ENCODE measurements around the gene PDLIM7. TPM values are rescaled to one million over a fixed set of nuclear protein-coding genes. Genes with fewer than 3 reads are reported as not detected.

The PDLIM7 gene
- total RNA-seq, 1 donor from 2014 or later: 7.8 TPM

DNA sequence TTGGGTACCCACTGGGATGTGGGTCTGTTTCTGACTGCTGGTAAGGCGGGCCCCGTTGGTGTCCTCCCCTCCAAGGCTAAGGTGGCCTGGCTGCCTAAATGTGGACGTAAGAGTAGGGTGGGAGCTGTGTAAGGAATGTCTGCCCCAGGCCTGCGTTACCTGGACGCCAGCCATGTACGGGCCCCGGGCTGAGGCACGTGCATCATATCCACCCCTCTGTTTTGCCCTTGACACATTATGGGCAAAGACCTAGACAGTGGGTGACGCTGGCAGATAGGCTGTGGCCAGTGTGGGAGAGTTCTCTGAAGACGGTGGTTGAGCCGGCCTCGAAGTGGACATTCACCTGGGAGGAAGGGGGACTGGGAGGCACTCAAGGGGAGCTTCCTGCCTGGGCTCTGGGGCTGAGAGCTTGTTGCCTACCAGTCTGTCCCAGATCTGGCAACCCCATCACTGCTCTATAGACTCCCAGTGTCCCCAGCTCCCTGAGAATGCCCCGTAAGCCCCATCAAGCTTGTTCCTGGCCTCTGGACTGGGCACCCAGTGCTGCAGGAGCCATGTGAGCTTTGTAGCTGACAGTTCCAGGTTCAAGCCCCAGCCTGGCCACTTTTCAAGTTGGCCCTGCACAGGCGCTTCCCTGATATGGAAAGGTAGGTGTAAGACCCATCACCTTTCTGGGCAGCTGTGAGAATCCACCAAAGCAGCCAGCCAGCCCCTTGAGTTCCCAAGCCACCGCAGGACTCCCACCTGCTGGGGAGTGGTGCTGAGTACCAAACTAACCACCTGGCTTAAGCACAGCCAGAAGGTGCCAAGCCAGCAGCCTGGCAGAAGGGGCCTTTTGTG is 54.0 kb downstream of the PDLIM7 start:
- DNase-seq: no peak

- DNase-seq: no peak
Measured at GRCh38 chr5:177442066-177442826, 55.2 kb downstream of the PDLIM7 start.

DNA sequence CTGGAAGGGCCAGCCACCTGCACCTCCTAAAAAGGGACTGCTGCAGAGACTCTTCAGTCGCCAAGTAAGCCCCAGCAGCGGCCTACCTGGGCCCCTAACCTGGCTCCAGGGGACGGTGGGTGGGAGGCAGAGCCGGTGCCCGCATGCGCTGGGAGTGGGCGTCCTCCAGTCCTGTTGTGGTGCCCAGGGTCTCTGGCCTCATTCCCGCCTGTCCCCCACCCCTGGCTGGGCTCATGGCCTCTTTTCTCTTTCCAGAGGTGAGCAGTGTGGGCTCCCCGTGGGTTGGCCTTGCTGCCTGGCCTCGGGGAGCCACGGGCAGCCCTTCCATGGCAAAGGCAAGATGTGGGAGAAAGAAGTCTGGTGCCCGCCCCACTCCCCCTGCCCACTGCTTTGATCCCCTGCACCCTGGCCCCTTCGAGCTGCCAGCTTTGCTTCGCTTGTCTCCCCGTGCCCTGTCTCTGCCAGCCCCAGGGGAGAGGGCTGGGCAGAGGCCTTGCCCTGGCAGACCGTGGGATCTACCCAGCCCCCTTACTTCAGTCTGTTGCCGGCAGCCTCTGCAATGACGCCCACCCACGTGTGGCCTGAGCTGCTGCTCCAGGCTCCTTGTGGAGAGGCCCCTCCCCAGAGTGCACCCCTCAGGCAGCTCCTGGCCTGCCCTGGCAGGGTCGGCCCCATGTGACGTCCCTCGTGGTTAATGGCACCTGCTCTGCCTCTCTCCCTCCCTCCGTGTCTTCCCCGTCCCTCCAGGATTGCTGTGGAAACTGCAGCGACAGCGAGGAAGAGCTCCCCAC is 56.2 kb downstream of the PDLIM7 start:
- no peak for DNase-seq

- DNase-seq: no peak
Measured at GRCh38 chr5:177440211-177440989, 57.0 kb downstream of the PDLIM7 start.

GRCh38 chr5:177439518-177440053 is 57.8 kb downstream of the PDLIM7 start:
- DNase-seq: no peak

- no peak for DNase-seq
Measured at GRCh38 chr5:177438468-177438867, 58.9 kb downstream of the PDLIM7 start.

DNA sequence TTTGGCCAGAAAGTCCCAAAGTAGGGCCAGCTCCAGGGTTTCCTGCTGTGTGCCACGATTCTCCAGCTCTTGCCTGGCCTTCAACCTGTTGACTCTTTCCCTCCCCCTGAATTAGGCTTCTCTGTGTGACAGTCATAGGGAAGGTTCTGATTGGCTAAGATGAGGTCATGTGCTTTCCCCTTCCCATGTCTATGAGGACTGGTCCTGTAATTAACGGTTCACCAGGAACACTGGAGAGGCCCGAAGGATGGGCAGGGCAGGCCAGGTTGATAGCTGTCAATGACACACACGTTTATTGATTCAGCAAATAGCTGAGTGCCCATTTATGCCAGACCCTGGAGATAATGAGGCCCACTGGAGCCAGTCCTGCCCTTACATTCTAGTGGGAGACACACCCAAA is 59.8 kb downstream of the PDLIM7 start:
- no peak for DNase-seq

- DNase-seq: no peak
Measured at GRCh38 chr5:177435847-177436536, 61.4 kb downstream of the PDLIM7 start.

GRCh38 chr5:177434942-177435738 is 62.3 kb downstream of the PDLIM7 start:
- no peak for DNase-seq

DNA sequence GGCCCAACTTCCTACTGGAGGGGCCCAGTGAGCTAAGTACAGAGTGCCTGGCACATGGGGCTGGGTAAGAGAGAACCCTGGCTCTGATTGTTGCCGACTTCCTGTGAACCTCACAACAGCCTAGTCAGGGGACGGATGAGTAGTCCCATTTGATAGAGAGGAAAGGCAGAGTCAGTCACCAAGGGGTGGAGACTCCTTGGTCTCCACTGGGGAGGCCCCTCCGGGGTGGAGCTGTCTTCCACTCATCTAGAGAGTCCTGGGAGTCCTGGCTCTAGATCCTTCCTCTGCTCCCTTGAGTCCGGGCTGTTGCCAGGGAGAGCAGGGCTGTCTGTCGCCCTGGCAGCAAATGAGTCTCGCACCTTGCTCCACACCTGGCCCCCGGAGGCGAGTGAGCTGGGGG is 63.0 kb downstream of the PDLIM7 start:
- DNase-seq: no peak

DNA sequence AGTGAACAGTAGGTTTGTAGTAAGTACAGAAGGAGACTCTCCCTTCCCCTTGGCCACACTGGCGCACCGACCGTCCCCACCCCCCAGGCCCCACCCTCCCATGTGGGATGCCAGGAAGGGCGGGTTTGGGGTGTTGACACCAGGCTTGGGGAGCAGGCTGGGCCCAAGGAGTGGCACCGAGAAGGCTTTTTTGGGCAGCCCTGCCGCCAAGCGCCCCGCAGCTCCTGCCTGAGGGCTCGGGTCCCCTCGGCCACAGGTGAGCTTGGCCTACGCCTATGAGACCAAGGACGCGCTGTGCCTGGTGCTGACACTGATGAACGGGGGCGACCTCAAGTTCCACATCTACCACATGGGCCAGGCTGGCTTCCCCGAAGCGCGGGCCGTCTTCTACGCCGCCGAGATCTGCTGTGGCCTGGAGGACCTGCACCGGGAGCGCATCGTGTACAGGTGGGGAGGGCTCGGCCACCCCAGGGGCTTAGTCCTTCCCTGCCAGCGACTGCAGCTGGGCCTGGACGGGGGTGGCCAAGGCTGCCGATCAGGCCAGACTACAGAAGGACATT is 63.7 kb downstream of the PDLIM7 start:
- no peak for DNase-seq

Other genes with a start within 250 kb of the PDLIM7 start
- 16.1 TPM for gene RAB24, start 193.9 kb downstream of the PDLIM7 start, total RNA-seq
- 34.6 TPM for gene PRELID1, start 193.8 kb downstream of the PDLIM7 start, total RNA-seq
- gene MXD3, start 185.7 kb downstream of the PDLIM7 start, total RNA-seq: 4.4 TPM
- gene LMAN2, start 145.9 kb downstream of the PDLIM7 start, total RNA-seq: 73.5 TPM
- 4.4 TPM for gene RGS14, start 139.7 kb downstream of the PDLIM7 start, total RNA-seq
- not detected for gene SLC34A1, start 113.2 kb downstream of the PDLIM7 start, total RNA-seq
- gene PFN3, start 96.9 kb downstream of the PDLIM7 start, total RNA-seq: not detected
- gene F12, start 88.0 kb downstream of the PDLIM7 start, total RNA-seq: 3.9 TPM
- 14.0 TPM for gene GRK6, start 70.9 kb downstream of the PDLIM7 start, total RNA-seq
- 11.7 TPM for gene PRR7, start 50.8 kb downstream of the PDLIM7 start, total RNA-seq
- gene DBN1, start 24.0 kb downstream of the PDLIM7 start, total RNA-seq: 170 TPM
- gene DOK3, start 12.2 kb upstream of the PDLIM7 start, total RNA-seq: 3.0 TPM
- 63.5 TPM for gene DDX41, start 19.4 kb upstream of the PDLIM7 start, total RNA-seq
- 32.1 TPM for gene FAM193B, start 57.0 kb upstream of the PDLIM7 start, total RNA-seq
- 24.6 TPM for gene TMED9, start 94.6 kb upstream of the PDLIM7 start, total RNA-seq
- 15.8 TPM for gene B4GALT7, start 102.5 kb upstream of the PDLIM7 start, total RNA-seq